Measurements from ENCODE around the gene LANCL1.

LANCL1 gene

GRCh38 chr2:210478661-210479060 is 2.1 kb upstream of the LANCL1 start:
- DNase-seq (ENCODE audit: low spot score), result no peak
- no peak overlapping the region for H3K27ac ChIP-seq (ENCODE audit: poor library complexity, severe bottlenecking)
- no peaks in the 10 kb centered on the region for H3K9me3 ChIP-seq (ENCODE audit: severe bottlenecking)
- peaks cover 4% of the 10 kb centered on the region for H3K4me1 ChIP-seq (ENCODE audit: insufficient read depth, poor library complexity, severe bottlenecking)
- no peak overlapping the region for H3K4me3 ChIP-seq (ENCODE audit: severe bottlenecking)
- peaks cover 8% of the 10 kb centered on the region for H3K36me3 ChIP-seq (ENCODE audit: low read depth)
- no peak for TF ChIP-seq CTCF (IDR thresholded peaks at IDR 0.05; ENCODE audit: poor library complexity, severe bottlenecking)
- H3K27me3 ChIP-seq (ENCODE audit: insufficient read depth, poor library complexity, severe bottlenecking), result no peaks in the 10 kb centered on the region
- no peak for ATAC-seq (ENCODE audit: low read depth)

GRCh38 chr2:210477496-210477895 is 937 bp upstream of the LANCL1 start:
- DNase-seq (ENCODE audit: low spot score) (no peak), ATAC-seq (ENCODE audit: low read depth) (peak; percentile 57; the same call in 2 of the 3 replicates)
- Histone ChIP-seq H3K4me3 (ENCODE audit: severe bottlenecking) (peak overlapping the region; percentile 63), H3K9me3 (ENCODE audit: severe bottlenecking) (no peaks in the 10 kb centered on the region), H3K27ac (ENCODE audit: poor library complexity, severe bottlenecking) (no peak overlapping the region), H3K27me3 (ENCODE audit: insufficient read depth, poor library complexity, severe bottlenecking) (no peaks in the 10 kb centered on the region), H3K36me3 (ENCODE audit: low read depth) (peaks cover 16% of the 10 kb centered on the region), H3K4me1 (ENCODE audit: insufficient read depth, poor library complexity, severe bottlenecking) (peaks cover 4% of the 10 kb centered on the region)
- no peak for TF ChIP-seq CTCF (IDR thresholded peaks at IDR 0.05; ENCODE audit: poor library complexity, severe bottlenecking)

- no peak for TF ChIP-seq CTCF (IDR thresholded peaks at IDR 0.05; ENCODE audit: poor library complexity, severe bottlenecking)
- Histone ChIP-seq H3K4me3 (ENCODE audit: severe bottlenecking) (peak overlapping the region; percentile 63), H3K4me1 (ENCODE audit: insufficient read depth, poor library complexity, severe bottlenecking) (peaks cover 4% of the 10 kb centered on the region), H3K27me3 (ENCODE audit: insufficient read depth, poor library complexity, severe bottlenecking) (no peaks in the 10 kb centered on the region), H3K36me3 (ENCODE audit: low read depth) (peaks cover 31% of the 10 kb centered on the region), H3K27ac (ENCODE audit: poor library complexity, severe bottlenecking) (no peak overlapping the region), H3K9me3 (ENCODE audit: severe bottlenecking) (no peaks in the 10 kb centered on the region)
- DNase-seq (ENCODE audit: low spot score) (no peak), ATAC-seq (ENCODE audit: low read depth) (no peak)
Measured at GRCh38 chr2:210475706-210476105, 853 bp downstream of the LANCL1 start.

GRCh38 chr2:210474776-210475175 is 1.8 kb downstream of the LANCL1 start:
- H3K27me3 ChIP-seq (ENCODE audit: insufficient read depth, poor library complexity, severe bottlenecking), result no peaks in the 10 kb centered on the region
- no peak for TF ChIP-seq CTCF (IDR thresholded peaks at IDR 0.05; ENCODE audit: poor library complexity, severe bottlenecking)
- H3K4me3 ChIP-seq (ENCODE audit: severe bottlenecking), result no peak overlapping the region
- DNase-seq (ENCODE audit: low spot score) (no peak), ATAC-seq (ENCODE audit: low read depth) (no peak)
- peaks cover 40% of the 10 kb centered on the region for H3K36me3 ChIP-seq (ENCODE audit: low read depth)
- H3K9me3 ChIP-seq (ENCODE audit: severe bottlenecking), result no peaks in the 10 kb centered on the region
- H3K27ac ChIP-seq (ENCODE audit: poor library complexity, severe bottlenecking), result no peak overlapping the region
- peaks cover 4% of the 10 kb centered on the region for H3K4me1 ChIP-seq (ENCODE audit: insufficient read depth, poor library complexity, severe bottlenecking)

- ATAC-seq (ENCODE audit: low read depth) (no peak), DNase-seq (ENCODE audit: low spot score) (no peak)
- H3K36me3 ChIP-seq (ENCODE audit: low read depth), result peaks cover 27% of the 10 kb centered on the region
- H3K4me3 ChIP-seq (ENCODE audit: severe bottlenecking), result no peak overlapping the region
- no peaks in the 10 kb centered on the region for H3K9me3 ChIP-seq (ENCODE audit: severe bottlenecking)
- no peak for TF ChIP-seq CTCF (IDR thresholded peaks at IDR 0.05; ENCODE audit: poor library complexity, severe bottlenecking)
- H3K4me1 ChIP-seq (ENCODE audit: insufficient read depth, poor library complexity, severe bottlenecking), result no peaks in the 10 kb centered on the region
- no peaks in the 10 kb centered on the region for H3K27me3 ChIP-seq (ENCODE audit: insufficient read depth, poor library complexity, severe bottlenecking)
- H3K27ac ChIP-seq (ENCODE audit: poor library complexity, severe bottlenecking), result no peak overlapping the region
Measured at GRCh38 chr2:210461401-210461800, 15.2 kb downstream of the LANCL1 start.

All from RWPE2 (cell line).